DMS79 (cell line): Measurements from ENCODE around the gene SIRPG.
"Not testable (repeated sequence)": the region's sequence is repeated elsewhere in the genome, so short reads cannot be mapped to it uniquely, and the experiment has no call there.

ENCODE experiments used
- DNase-seq: peaks from one replicate; lab custom pipeline; 2025; lab: John Stamatoyannopoulos, UW

Gene SIRPG

DNA sequence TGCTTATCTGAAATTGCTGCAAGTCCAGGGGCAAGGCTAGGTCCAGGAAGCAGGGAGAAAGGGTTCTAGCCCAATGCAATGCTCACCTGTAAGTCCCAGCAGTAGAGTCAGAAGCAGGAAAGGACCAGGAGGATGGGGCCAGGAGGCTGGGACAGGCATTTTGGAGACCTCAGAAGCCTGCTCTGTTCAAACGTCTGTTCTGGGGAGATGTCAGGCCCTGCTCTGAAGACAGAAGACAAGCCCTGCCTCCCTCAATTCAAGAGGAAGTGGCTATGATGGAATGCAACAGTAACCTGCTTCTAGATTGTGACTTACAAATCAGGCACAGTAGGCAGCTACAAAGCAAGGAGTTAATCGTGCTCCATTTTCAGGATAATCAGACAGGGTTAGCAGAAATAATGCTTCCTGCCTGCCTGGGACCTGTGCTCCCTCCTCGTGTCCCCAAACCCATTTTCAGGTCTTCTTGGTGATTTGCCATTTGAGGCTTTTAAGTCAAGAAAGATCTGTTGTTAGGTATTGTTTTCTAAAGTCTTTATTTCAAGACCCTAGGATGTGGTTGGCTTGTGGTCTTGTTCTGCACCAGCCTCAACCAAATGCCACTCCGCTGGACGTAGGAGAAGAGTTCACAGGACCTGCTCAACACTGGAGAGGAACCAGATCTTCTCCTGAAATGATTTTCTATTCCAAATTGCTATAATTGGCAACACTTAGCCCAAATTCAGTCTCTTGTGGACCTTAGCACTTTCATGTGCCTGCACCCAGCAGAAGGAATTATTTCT is at the start of gene SIRPG:
Gene SIRPG (minus strand): TSS at position 224 of the 779 bp plus-strand sequence. CDS start 65 bp downstream, at position 159.
- no peak for DNase-seq

DNA sequence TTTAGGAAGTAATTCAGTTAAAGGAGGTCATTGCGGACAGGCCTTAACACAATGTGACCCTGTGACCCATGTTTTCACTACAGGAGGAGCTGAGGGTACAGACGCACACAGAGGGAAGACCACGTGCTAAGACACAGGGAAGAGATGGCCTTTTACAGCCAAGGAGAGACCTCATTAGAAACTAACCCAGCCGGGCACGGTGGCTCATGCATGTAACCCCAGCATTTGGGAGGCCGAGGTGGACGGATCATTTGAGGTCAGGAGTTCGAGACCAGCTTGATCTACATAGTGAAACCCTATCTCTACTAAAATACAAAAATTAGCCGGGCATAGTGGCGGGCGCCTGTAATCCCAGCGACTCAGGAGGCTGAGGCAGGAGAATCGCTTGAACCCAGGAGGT is 49.3 kb upstream of the SIRPG start:
- DNase-seq, result not testable (repeated sequence)

- no peak for DNase-seq
Observed at GRCh38 chr20:1706079-1706478, 48.5 kb upstream of the SIRPG start.

DNA sequence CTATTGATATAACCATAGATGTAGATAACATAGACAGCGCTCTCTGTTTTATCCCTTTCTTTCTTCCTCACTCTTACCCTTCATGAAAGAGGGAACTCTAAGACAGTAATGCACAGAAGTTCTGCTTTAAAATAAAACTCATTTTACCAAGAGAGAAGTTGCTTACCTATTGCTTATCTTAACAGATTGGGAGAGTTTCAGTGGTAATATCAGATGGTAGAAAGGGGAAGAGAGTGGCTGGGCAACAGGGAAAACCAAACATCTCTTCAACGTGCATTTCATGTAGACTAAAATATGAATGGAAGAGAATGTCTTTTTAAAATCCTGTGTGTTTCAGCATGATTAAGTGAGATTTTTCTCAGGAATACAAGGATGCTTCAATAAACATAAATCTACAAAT is 45.3 kb upstream of the SIRPG start:
- DNase-seq, result no peak

- no peak for DNase-seq
Observed at GRCh38 chr20:1702328-1702727, 44.7 kb upstream of the SIRPG start.

DNA sequence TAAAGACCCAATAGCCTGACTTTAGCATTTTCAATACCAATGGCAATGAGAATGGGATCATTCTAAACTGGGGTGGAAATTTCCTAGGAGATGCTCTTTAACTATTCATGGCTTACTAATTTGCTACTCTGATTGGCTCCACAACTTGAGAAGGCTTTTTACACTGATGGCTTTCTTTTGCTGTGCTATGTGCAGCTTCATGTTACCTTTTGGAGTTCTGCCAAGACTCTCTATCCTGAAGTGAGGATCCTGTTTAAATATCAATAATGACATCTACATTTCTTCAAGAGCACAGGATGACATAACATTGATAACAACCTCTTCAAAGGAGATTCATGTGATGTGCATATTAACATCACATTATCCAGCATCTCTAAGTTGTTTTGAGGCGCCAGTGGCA is 43.4 kb upstream of the SIRPG start:
- DNase-seq, result no peak

DNA sequence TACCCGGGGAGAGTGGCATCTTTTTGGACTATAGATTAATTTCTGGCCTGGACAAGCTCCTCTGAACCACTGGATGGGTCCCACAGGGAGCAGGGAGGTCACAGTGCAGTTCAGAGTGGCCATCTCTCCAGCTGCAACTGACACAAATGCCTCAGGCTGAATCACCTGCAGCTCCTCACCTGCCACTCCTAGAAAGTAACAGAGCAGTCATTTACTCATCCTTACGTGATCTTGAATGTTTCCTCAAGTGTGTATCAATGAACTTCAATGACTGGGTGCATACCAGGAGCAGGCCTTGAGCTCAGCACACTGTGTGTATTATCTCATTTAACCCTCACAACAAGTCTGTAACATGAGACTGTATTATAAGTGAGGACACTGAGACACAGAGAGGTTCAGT is 40.0 kb upstream of the SIRPG start:
- DNase-seq, result no peak

- DNase-seq, result no peak
Observed at GRCh38 chr20:1696521-1697209, 39.1 kb upstream of the SIRPG start.

DNA sequence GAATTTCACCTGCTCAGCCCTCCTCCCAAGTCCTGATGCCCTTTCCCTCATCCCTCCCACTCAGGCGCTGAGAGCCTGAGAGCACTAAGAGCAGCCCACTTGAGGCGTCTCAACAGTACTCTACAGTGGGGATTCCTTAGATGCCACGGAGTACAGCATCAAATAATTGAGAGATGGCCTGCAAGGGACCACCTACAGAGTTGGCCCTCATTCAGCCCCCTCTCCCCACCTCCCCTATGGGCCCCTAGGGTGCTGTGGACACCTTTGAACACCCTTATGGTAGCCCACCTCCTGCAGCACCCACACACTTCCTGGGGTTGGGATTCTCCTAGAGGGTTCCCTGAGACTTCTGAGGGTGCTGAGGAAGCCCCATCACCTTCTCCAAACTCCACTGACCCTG is 37.1 kb upstream of the SIRPG start:
- no peak for DNase-seq

- no peak for DNase-seq
Observed at GRCh38 chr20:1693427-1693826, 35.8 kb upstream of the SIRPG start.

GRCh38 chr20:1689721-1690120 is 32.1 kb upstream of the SIRPG start:
- no peak for DNase-seq

DNA sequence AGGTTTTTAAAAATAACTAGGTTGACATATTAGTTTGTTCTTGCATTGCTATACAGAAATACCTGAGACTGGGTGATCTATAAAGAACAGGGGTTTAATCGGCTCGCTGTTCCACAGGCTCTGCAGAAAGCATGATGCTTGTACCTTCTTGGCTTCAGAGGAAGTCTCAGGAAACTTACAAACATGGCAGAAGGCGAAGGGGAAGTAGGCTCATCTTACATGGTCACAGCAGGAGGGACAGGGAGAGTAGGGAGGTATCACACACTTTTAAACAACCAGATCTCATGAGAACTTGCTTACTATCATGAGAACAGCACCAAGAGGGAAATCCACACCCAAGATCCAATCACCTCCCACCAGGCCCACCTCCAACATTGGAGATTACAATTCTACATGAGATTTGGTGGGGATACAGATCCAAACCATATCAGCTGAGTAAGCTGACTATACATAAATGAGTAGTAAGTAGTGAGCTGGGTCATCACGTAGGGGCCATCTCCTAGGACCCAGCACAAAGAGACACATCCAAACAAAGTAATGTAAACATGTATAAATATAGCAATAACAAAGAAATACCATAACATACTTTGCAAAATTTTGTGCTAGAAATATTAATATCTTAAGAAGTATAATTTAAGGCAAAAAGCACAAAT is 31.4 kb upstream of the SIRPG start:
- no peak for DNase-seq

DNA sequence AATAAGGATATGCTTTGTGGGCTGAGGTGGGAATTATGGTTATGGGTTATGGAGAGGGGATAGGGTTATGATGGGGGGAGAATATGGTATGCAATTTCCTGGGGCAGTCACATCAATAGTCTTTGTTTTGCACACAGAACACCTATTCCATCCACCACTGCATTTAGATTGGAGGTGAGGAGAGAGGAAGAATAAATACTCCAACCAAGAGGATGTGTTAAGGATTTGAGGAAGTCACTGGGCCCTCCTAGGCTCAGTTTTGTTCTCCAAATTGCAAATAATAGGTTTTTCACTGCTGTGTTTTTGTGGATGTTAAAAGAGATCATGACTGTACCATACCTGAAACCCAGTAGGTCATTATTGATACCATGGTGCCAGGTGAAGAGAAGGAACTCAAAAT is 29.5 kb upstream of the SIRPG start:
- no peak for DNase-seq

DNA sequence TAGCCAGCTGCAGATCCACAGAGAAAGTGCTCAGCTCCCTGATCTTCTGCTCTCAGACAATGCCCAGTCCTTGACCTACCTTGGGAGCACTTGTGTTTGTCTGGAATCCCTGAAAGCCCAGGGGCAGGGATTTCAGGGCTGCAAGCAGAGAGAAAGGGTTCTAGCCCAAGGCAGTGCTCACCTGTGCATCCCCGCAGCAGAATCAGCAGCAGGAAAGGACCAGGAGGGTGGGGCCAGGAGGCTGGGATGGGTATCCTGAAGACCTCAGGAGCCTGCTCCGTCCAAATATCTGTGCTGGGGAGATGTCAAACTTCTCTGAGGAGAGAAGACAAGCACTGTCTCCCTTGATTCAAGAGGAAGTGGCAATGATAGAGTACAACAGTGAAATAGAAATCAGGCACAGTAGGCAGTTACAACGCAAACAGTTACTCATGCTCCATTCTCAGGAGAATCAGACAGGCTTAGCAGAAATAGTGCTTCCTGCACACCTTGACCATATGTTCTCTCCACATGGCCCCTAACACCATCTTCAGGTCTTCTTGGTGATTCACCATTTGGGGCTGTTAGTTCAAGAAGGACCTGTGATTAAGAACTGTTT is 28.7 kb upstream of the SIRPG start:
- no peak for DNase-seq

- DNase-seq, result no peak
Observed at GRCh38 chr20:1685304-1686052, 27.9 kb upstream of the SIRPG start.

DNA sequence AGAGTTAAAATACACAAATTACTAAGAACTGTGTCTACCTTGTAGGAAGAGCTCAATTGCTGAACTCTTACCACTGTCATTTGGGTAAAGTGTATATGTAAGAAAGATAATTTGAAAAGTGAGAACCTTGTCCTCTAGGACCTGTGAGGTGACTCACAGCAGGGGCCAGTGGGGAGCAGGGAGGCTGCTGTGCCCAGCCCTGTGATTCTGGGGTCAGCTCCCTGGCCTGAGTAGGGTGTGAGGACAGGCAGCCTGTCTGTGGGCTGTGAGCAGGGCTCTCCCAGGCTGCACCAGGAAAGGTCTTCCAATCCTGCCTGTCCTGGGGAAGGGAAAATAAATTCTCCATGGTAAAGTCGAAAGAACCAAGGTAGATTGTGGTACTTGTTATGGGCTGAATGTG is 27.3 kb upstream of the SIRPG start:
- no peak for DNase-seq

- no peak for DNase-seq
Observed at GRCh38 chr20:1676650-1677049, 19.1 kb upstream of the SIRPG start.

DNA sequence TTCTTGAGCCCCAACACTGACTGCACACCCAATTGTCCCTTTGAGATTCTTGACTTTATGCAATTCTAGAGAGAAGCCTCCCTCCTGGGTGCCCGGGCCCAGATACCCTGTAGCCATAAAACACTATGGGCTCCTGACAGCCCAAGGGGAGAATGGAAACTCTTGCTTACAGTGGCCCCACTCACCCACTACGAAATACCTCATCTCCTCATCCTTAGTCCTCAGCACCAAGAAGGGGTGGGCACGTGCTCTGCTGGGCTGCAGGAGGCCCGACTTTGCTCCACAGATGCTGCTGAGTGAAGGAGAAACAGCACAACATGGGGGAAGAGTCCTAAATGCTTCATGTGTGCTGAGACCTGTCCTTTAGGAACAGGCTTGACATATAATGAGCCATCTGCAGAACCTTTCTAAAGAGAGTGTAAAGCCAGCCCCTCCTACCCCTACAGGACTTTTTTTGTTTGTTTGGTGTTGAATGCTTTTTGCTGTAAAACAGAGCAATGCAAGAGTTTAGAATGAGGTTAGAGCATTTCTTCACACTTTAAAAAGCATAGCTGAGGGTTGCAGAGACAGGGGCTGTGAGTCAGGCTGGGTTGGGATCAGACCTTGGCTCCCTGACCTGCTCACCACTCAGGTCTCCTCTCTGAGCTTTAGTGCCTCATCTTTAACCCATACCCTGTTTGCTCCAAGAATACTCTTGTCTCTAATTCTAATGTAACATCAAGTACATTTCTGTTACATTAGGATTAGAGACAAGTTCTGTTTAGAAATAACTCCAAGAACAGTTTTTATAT is 17.6 kb upstream of the SIRPG start:
- no peak for DNase-seq

GRCh38 chr20:1674361-1674760 is 16.8 kb upstream of the SIRPG start:
- DNase-seq, result no peak

DNA sequence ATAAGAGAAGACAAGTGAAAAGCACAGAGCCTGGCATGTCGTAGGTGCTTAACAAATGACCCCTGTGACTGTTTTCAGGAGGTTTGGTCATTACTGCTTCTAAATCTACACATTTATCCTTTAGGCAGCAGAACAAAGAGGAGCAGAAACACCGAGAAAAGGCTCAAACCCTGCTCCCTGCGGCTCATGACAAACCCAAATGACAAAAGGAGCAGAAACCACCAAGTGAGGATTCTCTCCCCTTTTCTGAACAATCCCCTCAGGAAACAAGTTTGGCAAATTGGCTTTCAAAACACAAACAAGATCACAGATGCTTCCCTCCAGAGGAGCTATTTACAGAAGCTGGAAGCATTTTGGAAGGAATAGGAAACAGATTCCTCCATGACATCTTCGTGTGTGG is 15.8 kb upstream of the SIRPG start:
- no peak for DNase-seq

- no peak for DNase-seq
Observed at GRCh38 chr20:1672728-1673127, 15.1 kb upstream of the SIRPG start.
